Body of pancreas (tissue), 4 donors: ENCODE data around the gene SSC5D.

Source experiments
- POLR2A ChIP-seq, 3 donors: fragments of 450-650 bp; IDR thresholded peaks; one replicate each; pipeline ENCODE4 v1.6.1; 2016; ENCODE audit warnings: antibody characterized with exemption in 3 of 3, mild to moderate bottlenecking in 2 of 3
- TF ChIP-seq, protein P1 (sequence below), 7 experiments: fragments of 450-650 bp in 4 of 7; fragments of 200-600 bp in 3 of 7; sonication (generic) in 3 of 7; IDR thresholded peaks; one replicate each; pipeline ENCODE4 v1.5.1; 2016 to 2019; ENCODE audit warnings: antibody characterized with exemption in 7 of 7

DNA sequence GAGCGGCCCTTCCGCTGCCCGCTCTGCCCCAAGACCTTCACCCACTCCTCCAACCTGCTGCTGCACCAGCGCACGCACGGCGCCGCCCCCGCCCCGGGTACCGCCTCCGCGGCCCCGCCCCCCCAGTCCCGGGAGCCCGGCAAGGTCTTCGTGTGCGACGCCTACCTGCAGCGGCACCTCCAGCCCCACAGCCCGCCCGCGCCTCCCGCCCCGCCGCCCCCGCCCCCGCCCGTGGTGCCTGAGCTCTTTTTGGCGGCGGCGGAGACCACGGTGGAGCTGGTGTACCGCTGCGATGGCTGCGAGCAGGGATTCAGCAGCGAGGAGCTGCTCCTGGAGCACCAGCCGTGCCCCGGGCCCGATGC, 6.5 kb upstream of the SSC5D start:
- TF ChIP-seq, protein P1, sequence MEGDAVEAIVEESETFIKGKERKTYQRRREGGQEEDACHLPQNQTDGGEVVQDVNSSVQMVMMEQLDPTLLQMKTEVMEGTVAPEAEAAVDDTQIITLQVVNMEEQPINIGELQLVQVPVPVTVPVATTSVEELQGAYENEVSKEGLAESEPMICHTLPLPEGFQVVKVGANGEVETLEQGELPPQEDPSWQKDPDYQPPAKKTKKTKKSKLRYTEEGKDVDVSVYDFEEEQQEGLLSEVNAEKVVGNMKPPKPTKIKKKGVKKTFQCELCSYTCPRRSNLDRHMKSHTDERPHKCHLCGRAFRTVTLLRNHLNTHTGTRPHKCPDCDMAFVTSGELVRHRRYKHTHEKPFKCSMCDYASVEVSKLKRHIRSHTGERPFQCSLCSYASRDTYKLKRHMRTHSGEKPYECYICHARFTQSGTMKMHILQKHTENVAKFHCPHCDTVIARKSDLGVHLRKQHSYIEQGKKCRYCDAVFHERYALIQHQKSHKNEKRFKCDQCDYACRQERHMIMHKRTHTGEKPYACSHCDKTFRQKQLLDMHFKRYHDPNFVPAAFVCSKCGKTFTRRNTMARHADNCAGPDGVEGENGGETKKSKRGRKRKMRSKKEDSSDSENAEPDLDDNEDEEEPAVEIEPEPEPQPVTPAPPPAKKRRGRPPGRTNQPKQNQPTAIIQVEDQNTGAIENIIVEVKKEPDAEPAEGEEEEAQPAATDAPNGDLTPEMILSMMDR (IDR thresholded peaks at IDR 0.05): no peak
- no peak for TF ChIP-seq POLR2A (IDR thresholded peaks at IDR 0.05)
